ENCODE data around the gene CER1. TPM values are rescaled to one million over a fixed set of nuclear protein-coding genes. Genes with fewer than 3 reads are reported as not detected.

CER1 gene
- total RNA-seq, 1 donor from 2014 or later, result not detected

DNA sequence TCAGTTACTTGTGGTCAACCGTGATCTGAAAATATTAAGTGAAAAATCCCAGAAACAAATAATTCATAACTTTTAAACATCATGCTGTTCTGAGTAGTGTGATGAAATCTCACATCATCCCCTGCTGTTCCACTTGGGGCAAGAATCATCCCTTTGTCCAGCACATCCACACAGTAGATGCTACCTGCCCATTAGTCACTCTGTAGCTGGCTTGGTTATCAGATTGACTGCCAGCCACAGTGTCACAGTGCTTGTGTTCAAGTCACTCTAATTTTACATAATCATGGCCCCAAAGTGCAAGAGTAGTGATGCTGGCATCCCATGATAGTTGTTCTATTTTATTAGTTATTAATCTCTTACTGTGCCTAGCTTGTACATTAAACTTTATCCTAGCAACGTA lies 39.1 kb upstream of the CER1 start:
- TF ChIP-seq, protein P1, sequence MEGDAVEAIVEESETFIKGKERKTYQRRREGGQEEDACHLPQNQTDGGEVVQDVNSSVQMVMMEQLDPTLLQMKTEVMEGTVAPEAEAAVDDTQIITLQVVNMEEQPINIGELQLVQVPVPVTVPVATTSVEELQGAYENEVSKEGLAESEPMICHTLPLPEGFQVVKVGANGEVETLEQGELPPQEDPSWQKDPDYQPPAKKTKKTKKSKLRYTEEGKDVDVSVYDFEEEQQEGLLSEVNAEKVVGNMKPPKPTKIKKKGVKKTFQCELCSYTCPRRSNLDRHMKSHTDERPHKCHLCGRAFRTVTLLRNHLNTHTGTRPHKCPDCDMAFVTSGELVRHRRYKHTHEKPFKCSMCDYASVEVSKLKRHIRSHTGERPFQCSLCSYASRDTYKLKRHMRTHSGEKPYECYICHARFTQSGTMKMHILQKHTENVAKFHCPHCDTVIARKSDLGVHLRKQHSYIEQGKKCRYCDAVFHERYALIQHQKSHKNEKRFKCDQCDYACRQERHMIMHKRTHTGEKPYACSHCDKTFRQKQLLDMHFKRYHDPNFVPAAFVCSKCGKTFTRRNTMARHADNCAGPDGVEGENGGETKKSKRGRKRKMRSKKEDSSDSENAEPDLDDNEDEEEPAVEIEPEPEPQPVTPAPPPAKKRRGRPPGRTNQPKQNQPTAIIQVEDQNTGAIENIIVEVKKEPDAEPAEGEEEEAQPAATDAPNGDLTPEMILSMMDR (IDR thresholded peaks at IDR 0.05), result no peak
- H3K27ac Mint-ChIP-seq (ENCODE audit: unreplicated experiment), result no peak overlapping the region
- H3K36me3 Mint-ChIP-seq (ENCODE audit: unreplicated experiment), result no peaks in the 10 kb centered on the region
- no peaks in the 10 kb centered on the region for H3K9me3 Mint-ChIP-seq (ENCODE audit: unreplicated experiment)
- no peak overlapping the region for H3K4me3 Mint-ChIP-seq (ENCODE audit: unreplicated experiment)
- no peaks in the 10 kb centered on the region for H3K4me1 Mint-ChIP-seq (ENCODE audit: unreplicated experiment)
- H3K27me3 Mint-ChIP-seq (ENCODE audit: unreplicated experiment), result peaks cover 38% of the 10 kb centered on the region
- DNase-seq (ENCODE audit: extremely low spot score, unreplicated experiment), result no peak

DNA sequence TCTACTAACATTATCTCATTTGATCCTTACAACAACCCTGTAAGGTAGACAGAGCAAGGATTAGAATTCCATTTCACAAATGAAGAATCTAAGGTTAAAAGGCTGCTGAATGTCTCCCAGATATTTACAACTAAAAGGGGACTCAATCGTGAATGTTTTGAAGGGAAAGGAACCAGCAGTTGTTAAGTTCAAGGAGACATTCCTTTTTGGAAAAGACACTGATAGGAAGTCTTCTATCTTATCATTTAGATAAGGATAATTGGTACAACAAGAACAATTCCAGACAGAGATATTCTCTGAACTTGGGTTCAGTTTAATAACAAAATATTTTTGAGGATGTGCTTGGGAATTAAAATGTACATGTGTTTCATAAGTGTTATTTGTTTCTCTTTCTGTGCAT lies 37.5 kb upstream of the CER1 start:
- Mint-ChIP-seq H3K4me3 (ENCODE audit: unreplicated experiment) (no peak overlapping the region), H3K4me1 (ENCODE audit: unreplicated experiment) (no peaks in the 10 kb centered on the region), H3K9me3 (ENCODE audit: unreplicated experiment) (no peaks in the 10 kb centered on the region), H3K27ac (ENCODE audit: unreplicated experiment) (no peak overlapping the region), H3K36me3 (ENCODE audit: unreplicated experiment) (no peaks in the 10 kb centered on the region), H3K27me3 (ENCODE audit: unreplicated experiment) (peaks cover 35% of the 10 kb centered on the region)
- no peak for DNase-seq (ENCODE audit: extremely low spot score, unreplicated experiment)
- TF ChIP-seq, protein P1 (IDR thresholded peaks at IDR 0.05), result no peak

DNA sequence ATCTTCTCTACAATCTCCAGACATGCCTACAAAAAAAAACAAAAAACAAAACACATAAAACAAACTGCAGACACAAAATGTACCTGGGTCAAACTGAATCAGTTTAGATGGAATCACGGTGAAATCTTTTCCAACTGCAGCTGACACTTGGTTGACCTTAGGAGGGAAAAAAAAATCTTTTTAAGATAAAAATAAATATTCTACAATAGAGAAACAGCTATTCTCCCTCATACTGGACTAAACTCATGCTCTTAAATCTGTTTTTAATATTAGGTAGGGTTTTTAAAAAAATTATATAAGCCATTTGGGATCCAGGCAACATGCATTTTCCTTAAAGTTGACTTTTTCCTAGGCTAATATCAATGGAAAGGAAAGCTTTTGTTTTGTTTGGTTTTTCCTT lies 33.8 kb upstream of the CER1 start:
- TF ChIP-seq, protein P1 (IDR thresholded peaks at IDR 0.05), result no peak
- no peak for DNase-seq (ENCODE audit: extremely low spot score, unreplicated experiment)
- Mint-ChIP-seq H3K4me1 (ENCODE audit: unreplicated experiment) (no peaks in the 10 kb centered on the region), H3K27me3 (ENCODE audit: unreplicated experiment) (peaks cover 35% of the 10 kb centered on the region), H3K4me3 (ENCODE audit: unreplicated experiment) (no peak overlapping the region), H3K27ac (ENCODE audit: unreplicated experiment) (no peak overlapping the region), H3K9me3 (ENCODE audit: unreplicated experiment) (no peaks in the 10 kb centered on the region), H3K36me3 (ENCODE audit: unreplicated experiment) (no peaks in the 10 kb centered on the region)

DNA sequence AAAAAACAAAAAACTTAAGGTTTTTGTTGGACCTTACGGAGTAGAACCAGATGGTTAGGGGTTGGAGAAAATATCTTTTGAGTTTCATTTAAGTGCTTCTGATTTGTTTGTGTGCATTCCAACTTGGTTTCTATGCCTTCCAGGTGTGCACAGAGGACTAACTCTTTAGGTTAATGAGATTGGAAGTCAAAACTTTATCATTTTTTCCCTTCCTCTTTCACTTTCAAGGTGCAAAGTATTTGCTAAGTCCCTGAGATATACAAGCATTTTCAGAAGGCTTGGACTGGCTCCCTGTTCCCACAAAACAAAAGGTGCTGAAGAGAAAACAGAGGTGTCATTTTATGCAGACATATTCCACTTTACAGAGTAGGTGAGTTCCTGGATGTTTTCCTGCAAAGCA lies 30.3 kb upstream of the CER1 start:
- no peak for DNase-seq (ENCODE audit: extremely low spot score, unreplicated experiment)
- no peaks in the 10 kb centered on the region for H3K36me3 Mint-ChIP-seq (ENCODE audit: unreplicated experiment)
- H3K27me3 Mint-ChIP-seq (ENCODE audit: unreplicated experiment), result peaks cover 55% of the 10 kb centered on the region
- no peak overlapping the region for H3K4me3 Mint-ChIP-seq (ENCODE audit: unreplicated experiment)
- no peaks in the 10 kb centered on the region for H3K9me3 Mint-ChIP-seq (ENCODE audit: unreplicated experiment)
- H3K4me1 Mint-ChIP-seq (ENCODE audit: unreplicated experiment), result no peaks in the 10 kb centered on the region
- TF ChIP-seq, protein P1 (IDR thresholded peaks at IDR 0.05), result no peak
- H3K27ac Mint-ChIP-seq (ENCODE audit: unreplicated experiment), result no peak overlapping the region

DNA sequence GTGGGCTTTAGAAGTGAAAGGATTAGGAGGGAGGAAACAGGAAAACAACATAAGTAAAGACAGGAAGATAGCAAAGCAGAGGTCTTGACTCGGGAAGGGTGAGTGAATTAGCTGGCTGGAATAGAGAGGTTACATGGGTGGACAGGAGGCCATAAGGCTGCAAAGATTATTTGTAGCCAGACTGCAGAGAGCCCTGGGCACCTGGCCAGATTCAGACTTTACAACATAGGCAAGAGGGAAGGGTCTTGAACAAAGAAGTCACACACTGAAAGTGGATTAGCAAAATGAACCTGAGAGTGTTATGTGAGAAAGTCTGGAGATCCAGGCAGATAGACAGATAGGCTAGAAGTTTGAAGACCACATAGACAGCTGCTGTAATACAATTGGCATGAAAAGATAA lies 29.7 kb upstream of the CER1 start:
- TF ChIP-seq, protein P1 (IDR thresholded peaks at IDR 0.05), result no peak
- Mint-ChIP-seq H3K4me1 (ENCODE audit: unreplicated experiment) (no peaks in the 10 kb centered on the region), H3K27me3 (ENCODE audit: unreplicated experiment) (peaks cover 58% of the 10 kb centered on the region), H3K9me3 (ENCODE audit: unreplicated experiment) (no peaks in the 10 kb centered on the region), H3K4me3 (ENCODE audit: unreplicated experiment) (no peak overlapping the region), H3K27ac (ENCODE audit: unreplicated experiment) (no peak overlapping the region), H3K36me3 (ENCODE audit: unreplicated experiment) (no peaks in the 10 kb centered on the region)
- no peak for DNase-seq (ENCODE audit: extremely low spot score, unreplicated experiment)
